ENCODE measurements around the gene WWOX.

GRCh38 chr16:78799429-78799828 is 700.0 kb downstream of the WWOX start:
- TF ChIP-seq, protein P1, sequence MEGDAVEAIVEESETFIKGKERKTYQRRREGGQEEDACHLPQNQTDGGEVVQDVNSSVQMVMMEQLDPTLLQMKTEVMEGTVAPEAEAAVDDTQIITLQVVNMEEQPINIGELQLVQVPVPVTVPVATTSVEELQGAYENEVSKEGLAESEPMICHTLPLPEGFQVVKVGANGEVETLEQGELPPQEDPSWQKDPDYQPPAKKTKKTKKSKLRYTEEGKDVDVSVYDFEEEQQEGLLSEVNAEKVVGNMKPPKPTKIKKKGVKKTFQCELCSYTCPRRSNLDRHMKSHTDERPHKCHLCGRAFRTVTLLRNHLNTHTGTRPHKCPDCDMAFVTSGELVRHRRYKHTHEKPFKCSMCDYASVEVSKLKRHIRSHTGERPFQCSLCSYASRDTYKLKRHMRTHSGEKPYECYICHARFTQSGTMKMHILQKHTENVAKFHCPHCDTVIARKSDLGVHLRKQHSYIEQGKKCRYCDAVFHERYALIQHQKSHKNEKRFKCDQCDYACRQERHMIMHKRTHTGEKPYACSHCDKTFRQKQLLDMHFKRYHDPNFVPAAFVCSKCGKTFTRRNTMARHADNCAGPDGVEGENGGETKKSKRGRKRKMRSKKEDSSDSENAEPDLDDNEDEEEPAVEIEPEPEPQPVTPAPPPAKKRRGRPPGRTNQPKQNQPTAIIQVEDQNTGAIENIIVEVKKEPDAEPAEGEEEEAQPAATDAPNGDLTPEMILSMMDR (conservative IDR thresholded peaks at IDR 0.05 in 1 of 2, IDR thresholded peaks at IDR 0.05 in 1 of 2; ENCODE audit: extremely low read depth in 1 of 2, insufficient read depth in 1 of 2, low read depth in 1 of 2, low read length in 2 of 2), result no peak
- TF ChIP-seq EZH2 (IDR thresholded peaks at IDR 0.05; ENCODE audit: borderline replicate concordance, low read length), result no peak

Measured in mammary epithelial cell (primary cell).